ENCODE data around the gene UCK1.

The UCK1 gene

DNA sequence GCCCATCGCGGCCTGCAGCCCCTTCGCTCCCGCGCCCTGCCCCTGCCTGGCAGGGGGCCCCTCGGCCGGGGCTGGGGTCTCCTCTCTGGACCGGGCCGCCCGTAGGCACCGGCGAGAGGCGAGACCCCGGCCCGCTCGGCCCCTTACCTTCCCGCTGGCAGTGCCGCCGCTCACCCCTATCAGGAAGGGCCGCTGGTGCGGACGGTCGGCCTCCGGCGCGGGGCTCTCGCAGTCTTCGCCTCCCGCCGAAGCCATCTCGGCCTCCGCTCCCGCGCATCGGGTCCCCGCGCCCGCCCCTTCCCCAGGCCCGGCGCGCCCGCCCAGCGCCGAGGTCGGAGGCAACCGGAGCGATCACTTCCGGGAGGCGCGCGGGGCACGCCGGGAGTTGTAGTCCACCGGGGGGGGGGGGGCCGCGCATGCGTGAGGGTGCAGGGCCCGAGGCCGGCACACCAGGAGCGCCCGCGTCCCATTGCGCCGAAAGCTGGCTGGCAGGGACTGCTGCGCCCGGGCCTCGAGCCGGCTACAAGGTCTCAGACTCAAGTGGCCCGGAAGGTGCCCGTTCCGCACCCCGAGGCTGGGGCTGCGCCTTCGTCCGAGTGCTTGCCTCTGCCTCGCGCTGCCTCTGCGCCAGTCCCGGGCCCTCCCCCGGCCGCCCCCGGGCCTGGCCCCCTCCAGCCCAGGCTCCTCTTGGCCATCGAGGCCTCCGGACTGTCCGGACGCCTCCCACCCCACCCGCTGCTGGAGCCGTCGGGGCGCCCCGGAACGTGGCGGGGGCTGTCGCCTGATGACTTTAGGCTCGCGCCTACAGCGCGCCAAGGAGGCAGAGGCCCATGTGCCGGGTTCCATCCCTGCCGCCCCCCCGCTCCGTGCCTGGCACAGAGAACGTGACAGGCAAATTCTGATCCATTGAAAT is at the start of gene UCK1:
TSS of gene UCK1 (minus strand) at position 344 of the 913 bp plus-strand sequence. CDS start at position 255, 89 bp downstream.
- peak; percentile 92 for DNase-seq

GRCh38 chr9:131580358-131580757 is 49.3 kb upstream of the UCK1 start:
- DNase-seq: no peak

DNA sequence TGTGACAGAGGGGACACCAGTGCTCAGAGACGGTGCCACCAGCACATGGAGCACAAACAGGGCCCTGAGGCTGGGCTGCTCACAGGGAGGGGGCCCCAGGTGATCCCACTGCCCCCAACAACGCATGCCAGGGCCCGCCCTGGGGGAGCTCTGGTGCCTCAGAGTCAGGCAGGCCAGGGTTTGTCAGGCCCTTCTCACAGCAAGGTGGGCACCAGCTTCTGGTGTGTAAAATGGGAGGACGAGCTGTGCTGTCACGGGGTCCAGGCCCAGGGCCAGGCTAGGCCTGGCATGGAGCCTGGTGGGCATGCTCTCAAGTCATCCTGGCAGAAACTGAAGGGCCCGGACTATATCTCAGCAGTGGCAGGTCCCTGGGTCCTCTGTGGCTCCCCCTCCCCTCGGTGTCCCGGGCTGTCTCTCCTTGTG is 48.7 kb upstream of the UCK1 start:
- no peak for DNase-seq

DNA sequence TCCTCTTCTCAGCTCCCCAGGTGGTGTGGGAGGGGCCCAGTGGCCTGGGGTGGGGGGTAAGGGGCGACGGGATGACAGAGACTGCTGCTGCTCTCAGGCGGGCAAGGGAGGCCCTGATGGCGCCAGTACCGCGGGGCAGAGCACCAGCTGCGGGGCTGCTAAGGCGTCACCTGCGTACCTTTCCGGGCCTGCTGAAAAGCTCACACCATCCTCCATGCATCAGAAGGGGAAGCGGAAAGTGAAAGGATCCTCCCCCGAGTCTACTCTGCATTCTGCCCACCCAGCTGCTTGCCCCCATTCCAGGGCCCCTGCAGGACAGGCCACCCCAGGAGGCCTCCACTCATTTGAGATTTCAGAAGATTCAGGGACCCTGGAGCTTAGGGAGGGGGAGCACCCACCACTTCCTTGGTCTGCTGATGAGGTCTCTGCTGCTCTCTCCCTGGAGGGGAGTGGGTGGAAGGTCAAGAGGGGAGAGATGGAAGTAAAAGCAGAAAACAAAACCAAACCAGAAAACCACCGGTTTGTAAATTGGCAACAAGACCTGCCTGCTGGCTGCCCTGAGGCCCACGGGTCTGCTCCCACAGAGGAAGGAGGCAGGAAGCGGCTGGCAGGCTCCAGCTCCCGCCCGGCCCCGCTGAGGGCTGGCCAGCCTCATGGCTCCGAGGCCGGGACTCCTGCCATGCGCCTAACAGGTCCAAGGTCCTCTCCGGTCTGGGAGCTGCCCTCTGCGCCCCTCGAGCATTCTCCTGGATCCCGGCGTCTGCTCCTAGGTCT is 47.9 kb upstream of the UCK1 start:
- DNase-seq: no peak

GRCh38 chr9:131578021-131578420 is 47.0 kb upstream of the UCK1 start:
- no peak for DNase-seq

- DNase-seq: no peak
These were observed 46.2 kb upstream of the UCK1 start for GRCh38 chr9:131577005-131578000.

DNA sequence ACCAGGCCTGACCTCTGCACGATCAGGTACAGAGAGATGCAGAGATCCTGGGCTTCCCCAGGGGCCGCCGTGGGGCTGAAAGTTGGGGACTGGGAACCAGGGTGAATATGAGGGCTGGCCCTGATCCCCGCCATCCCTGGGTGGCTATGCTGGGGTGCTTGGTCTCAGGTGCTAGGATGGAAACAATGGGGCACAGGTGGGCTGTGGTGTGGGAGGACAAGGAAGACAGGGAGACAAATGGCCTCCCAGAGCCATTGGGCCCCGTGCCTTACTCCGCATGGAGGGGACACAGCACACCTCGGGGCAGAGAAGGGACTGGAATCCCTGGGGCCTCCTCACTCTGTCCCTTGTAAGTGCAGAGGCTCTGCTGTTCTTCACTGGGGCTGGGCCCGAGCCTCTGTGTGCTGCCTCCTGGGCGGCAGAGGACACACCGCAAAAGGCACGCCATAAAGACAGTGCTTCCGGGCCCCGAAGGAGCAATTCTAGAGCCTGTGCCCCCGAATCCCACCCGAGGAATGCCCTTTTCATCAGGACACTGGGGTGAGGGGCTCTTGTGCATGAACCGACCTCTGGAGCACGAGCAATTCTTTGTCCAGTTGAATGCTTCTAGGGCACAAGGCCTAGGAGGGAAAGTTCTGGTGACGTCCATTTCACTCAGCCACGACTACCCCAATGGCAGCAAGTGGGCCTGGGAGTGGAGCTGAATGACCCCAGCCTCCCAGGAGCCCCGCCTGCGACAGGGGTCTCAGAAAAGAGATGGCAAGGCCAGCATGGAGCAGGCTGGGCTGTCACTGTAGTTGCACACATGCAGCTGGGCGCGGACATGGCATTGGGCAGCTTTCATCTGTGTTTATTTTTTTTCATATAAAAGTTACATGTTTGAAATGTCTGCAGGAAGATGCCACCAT is 45.1 kb upstream of the UCK1 start:
- no peak for DNase-seq

- no peak for DNase-seq
These were observed 43.9 kb upstream of the UCK1 start for GRCh38 chr9:131574730-131575640.

DNA sequence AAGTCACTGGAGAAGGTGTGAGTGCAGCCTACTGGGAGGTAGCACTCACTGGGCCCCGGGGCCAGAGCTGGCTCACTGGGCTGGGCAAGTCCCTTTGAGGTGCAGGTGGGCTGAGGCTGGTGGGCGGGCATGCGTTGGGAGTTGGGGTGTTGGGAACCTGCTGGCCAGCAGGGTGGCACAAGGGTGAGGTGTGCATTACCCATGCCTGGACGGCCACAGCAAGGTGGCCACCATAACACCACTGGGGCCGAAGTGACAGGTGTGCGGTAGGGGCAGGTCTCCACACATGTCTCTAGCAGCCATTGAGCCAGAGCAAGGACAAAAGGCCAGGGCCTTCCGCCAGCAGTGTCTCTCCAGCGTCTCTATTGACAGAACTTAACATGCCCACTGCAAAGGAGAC is 36.8 kb upstream of the UCK1 start:
- DNase-seq: no peak

DNA sequence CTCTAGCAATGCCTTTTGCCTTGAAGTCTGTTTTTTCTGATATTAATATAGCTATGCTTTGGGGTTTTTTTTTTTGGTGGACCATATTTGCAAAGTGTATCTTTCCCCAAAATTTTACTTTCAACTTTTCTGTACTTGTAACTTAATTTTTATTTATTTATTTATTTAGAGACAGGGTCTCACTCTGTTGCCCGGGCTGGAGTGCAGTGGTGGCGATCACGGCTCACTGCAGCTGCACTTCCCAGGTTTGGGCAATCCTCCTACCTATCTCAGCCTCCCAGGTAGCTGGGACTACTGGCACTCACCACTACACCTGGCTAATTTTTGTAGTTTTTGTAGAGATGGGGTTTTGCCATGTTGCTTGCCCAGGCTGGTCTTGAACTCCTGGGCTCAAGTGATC is 35.1 kb upstream of the UCK1 start:
- no peak for DNase-seq

- no peak for DNase-seq
These were observed 34.3 kb upstream of the UCK1 start for GRCh38 chr9:131565369-131565768.

DNA sequence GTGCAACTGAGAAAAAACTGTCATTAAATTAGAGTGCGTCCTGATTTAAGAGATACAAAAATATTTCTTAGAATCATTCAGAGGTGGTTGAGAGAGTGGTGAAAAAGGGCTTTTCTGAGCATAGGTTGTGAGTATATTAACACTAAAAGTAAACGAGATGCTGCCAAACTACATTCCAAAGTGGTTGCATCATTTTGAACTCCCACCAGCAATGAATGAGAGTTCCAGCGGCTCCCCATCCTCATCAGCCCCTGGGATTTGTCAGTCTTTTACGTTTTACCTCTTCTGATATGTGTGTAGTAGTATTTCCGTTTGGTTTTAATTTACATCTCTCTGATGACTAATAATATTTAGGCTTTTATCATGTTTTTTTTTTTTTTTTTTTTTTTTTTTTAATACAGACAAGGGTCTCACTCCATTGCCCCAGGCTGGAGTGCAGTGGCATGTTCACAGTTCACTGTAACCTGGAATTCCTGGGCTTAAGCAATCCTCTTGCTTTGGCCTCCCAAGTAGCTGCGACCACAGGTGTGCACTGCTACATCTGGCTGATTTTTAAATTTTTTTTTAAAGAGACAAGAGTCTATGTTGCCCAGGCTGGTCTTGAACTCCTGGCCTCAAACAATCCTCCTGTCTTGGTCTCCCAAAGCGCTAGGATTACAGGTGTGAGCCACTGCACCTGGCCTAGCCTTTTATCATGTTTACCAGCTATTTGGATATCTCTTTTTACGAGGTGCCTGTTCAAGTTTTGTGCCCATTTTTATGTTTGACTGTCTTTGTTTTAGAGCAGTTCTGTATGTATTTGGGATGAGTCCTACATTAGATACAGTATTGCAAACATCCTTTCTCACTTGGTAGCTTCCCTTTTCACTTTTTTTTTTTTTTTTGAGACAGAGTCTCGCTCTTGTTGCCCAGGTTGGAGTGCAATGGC is 31.2 kb upstream of the UCK1 start:
- no peak for DNase-seq

DNA sequence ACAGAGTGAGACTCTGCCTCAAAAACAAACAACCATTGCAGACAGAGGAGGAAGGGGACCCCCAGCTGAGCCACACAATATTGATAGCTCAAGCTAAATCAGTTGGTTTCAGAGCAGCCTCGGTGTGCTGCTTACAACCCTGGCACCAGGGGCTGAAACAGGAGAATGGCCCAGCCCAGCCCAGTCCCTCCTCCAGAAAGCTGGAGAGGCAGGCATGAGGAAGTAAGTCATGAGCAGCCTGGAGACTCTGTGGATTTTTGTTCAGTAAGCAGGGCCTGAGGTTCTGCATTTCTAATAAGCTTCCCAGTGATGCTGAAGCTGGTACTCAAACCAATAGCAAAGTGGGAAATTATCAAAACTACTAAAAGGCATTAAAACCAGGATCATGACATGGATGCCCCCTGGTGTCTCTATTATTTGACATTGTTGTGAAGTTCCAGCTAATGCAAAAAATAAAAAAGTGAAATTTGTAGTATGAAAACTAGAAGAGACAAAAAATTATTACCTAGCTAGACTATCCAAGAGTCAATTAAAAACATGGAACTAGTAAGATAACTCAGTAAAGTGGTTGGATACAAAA is 28.4 kb upstream of the UCK1 start:
- DNase-seq: no peak

DNA sequence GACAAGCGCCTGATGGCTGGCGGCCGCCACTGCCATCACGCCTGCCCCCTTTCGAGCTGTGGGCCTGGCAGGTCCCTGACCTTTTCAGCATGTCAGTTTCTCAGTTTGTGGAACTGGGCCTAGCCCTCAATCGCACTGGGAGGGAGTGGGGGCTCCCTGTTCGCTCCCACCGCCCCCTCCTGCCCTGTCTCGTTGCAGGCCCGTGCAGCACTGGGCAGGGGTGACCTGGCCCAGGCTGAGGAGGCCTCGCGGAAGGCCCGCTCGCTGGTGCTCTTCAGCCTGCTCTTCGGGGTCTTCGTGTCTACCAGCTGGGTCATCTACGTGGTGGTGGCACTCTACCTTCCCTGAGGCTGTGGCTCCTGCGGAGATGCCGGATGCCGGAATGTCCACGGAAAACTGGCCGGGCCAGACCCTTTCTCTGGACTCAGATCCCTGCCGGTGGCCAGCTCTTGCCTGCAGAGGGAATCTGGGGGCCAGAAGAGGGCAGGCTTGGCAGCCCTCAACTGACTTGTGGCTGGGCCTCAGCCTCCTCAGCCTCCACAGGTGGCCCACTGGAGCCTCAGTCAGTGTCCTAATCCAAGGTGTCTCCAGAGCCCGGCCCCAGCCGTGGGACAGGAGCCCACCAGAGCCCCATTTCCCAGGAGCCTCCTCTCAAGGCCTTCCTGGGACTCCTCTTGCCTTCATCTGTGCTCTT is 26.9 kb upstream of the UCK1 start:
- DNase-seq: no peak

GRCh38 chr9:131555841-131556673 is 25.0 kb upstream of the UCK1 start:
- DNase-seq: no peak

DNA sequence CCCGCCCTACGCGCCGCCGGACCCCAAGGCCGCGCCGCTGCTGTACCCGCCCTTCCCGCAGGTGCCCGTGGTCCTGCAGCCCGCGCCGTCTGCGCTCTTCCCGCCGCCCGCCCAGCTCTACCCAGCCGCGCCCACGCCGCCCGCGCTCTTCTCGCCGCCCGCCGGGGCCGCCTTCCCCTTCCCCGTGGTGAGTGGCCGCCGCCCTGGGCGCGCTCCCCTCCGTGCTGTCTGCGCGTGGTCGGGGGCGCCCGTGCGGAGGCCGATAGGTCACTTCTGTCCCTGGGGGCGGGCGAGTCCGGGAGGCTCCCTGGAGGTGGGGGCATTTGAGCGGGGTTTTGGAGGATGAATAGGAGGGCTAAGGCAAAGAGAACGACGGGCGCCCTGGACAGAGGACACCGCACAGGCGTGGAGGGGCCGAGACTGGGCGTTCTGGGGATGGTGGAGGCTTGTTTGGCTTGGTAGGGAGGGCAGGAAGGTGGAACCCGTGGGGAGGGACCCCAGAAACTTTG is 23.8 kb upstream of the UCK1 start:
- DNase-seq: no peak
